PC-9 (cell line): ENCODE measurements around the gene RAPGEF6. TPM values are rescaled to one million over a fixed set of nuclear protein-coding genes. Genes with fewer than 3 reads are reported as not detected.

Source experiments
- BruUV-seq: library from RNA; stranded (reverse); fragments of 400-500 nt; replicated peaks from 2 replicates; lab custom pipeline; 2021; lab: Mats Ljungman, UMichigan
- CTCF ChIA-PET: fragments of 300-600 bp; sonication (Branson Sonifier 250); formaldehyde crosslinking; loops from one replicate; lab custom pipeline; 2022; ENCODE audit warnings: antibody characterized with exemption; lab: Charles Lee
- POLR2A ChIA-PET: fragments of 300-600 bp; sonication (Branson Sonifier 250); formaldehyde crosslinking; loops from one replicate; lab custom pipeline; 2022; ENCODE audit warnings: antibody characterized with exemption; ENCODE audit not compliant: unreplicated experiment; lab: Charles Lee
- DNase-seq, 2 experiments: peaks; one replicate each; pipeline versions ENCODE4 v3.0.0 to v3.0.0-alpha.2; 2015 to 2022; ENCODE audit warnings: mixed read lengths in 1 of 2
- H2AFZ ChIP-seq: fragments of 200-600 bp; sonication (generic); 2 replicates; pipeline ENCODE4 v1.8.1; 2017; ENCODE audit warnings: antibody characterized with exemption
- H3F3A ChIP-seq: fragments of 200-600 bp; sonication (generic); 2 replicates; pipeline ENCODE4 v1.8.1; 2017; ENCODE audit warnings: antibody characterized with exemption, mild to moderate bottlenecking, low read depth; ENCODE audit not compliant: insufficient read depth
- H3K27ac ChIP-seq: fragments of 200-600 bp; sonication (generic); 2 replicates; pipeline ENCODE4 v1.6.1; 2016; ENCODE audit warnings: mixed run types
- H3K27me3 ChIP-seq: fragments of 200-600 bp; sonication (generic); 2 replicates; pipeline ENCODE4 v1.6.1; 2016; ENCODE audit warnings: low read depth, mixed run types; ENCODE audit not compliant: insufficient read depth
- H3K36me3 ChIP-seq: fragments of 200-600 bp; sonication (generic); 2 replicates; pipeline ENCODE4 v1.6.1; 2016; ENCODE audit warnings: low read depth, mixed run types
- H3K4me1 ChIP-seq: fragments of 200-600 bp; sonication (generic); replicated peaks from 2 replicates; pipeline ENCODE4 v1.6.1; 2016; ENCODE audit warnings: mixed run types; ENCODE audit not compliant: insufficient read depth
- H3K4me2 ChIP-seq: fragments of 200-600 bp; sonication (generic); 2 replicates; pipeline ENCODE4 v1.6.1; 2017; ENCODE audit warnings: mixed run types
- H3K4me3 ChIP-seq: fragments of 200-600 bp; sonication (generic); 2 replicates; pipeline ENCODE4 v1.6.1; 2016; ENCODE audit warnings: mixed run types
- H3K79me2 ChIP-seq: fragments of 200-600 bp; sonication (generic); 2 replicates; pipeline ENCODE4 v1.6.1; 2017; ENCODE audit warnings: low read depth, mixed run types
- H3K9me2 ChIP-seq: fragments of 200-600 bp; sonication (generic); 2 replicates; pipeline ENCODE4 v1.8.1; 2017; ENCODE audit warnings: mild to moderate bottlenecking; ENCODE audit not compliant: insufficient read depth
- H3K9me3 ChIP-seq: fragments of 200-600 bp; sonication (generic); 2 replicates; pipeline ENCODE4 v1.8.1; 2016; ENCODE audit warnings: low read depth; ENCODE audit not compliant: insufficient read depth
- H4K20me1 ChIP-seq: fragments of 200-600 bp; sonication (generic); 2 replicates; pipeline ENCODE4 v1.8.1; 2017; ENCODE audit not compliant: insufficient read depth
- EZH2 ChIP-seq: fragments of 200-600 bp; sonication (generic); IDR thresholded peaks from 2 replicates; pipeline ENCODE4 v1.8.0; 2017; ENCODE audit warnings: antibody characterized with exemption, low read depth
- intact Hi-C: fragments of 100-400 bp; cut with micrococcal nuclease; formaldehyde crosslinking; loops from one replicate; pipeline ENCODE4 v1.10.0; 2022; ENCODE audit not compliant: unreplicated experiment
- total RNA-seq: library from RNA; stranded (reverse); gene quantifications from 2 replicates; pipeline ENCODE4 v1.2.3, GENCODE V29; 2021
- TF ChIP-seq, protein P1 (sequence below): fragments of 200-600 bp; sonication (generic); conservative IDR thresholded peaks from 2 replicates; pipeline ENCODE4 v1.6.1; 2017; ENCODE audit warnings: mixed run types, antibody characterized with exemption, mild to moderate bottlenecking, moderate library complexity

Gene RAPGEF6
- total RNA-seq, 1 experiment from 2014 or later = 17.1 TPM

GRCh38 chr5:131513780-131514179 lies 121.2 kb downstream of the RAPGEF6 start:
- Histone ChIP-seq H3K9me2 (no peaks in the 10 kb centered on the region), H3K27ac (no peak overlapping the region), H3K79me2 (no peaks in the 10 kb centered on the region), H3K4me3 (no peak overlapping the region), H4K20me1 (no peaks in the 10 kb centered on the region), H3K27me3 (no peaks in the 10 kb centered on the region), H3F3A (no peaks in the 10 kb centered on the region), H2AFZ (no peak overlapping the region), H3K4me2 (no peak overlapping the region), H3K4me1 (no peaks in the 10 kb centered on the region), H3K36me3 (no peaks in the 10 kb centered on the region), H3K9me3 (no peaks in the 10 kb centered on the region)
- POLR2A ChIA-PET = no interaction called here
- intact Hi-C loops = no loop called here
- TF ChIP-seq, protein P1, sequence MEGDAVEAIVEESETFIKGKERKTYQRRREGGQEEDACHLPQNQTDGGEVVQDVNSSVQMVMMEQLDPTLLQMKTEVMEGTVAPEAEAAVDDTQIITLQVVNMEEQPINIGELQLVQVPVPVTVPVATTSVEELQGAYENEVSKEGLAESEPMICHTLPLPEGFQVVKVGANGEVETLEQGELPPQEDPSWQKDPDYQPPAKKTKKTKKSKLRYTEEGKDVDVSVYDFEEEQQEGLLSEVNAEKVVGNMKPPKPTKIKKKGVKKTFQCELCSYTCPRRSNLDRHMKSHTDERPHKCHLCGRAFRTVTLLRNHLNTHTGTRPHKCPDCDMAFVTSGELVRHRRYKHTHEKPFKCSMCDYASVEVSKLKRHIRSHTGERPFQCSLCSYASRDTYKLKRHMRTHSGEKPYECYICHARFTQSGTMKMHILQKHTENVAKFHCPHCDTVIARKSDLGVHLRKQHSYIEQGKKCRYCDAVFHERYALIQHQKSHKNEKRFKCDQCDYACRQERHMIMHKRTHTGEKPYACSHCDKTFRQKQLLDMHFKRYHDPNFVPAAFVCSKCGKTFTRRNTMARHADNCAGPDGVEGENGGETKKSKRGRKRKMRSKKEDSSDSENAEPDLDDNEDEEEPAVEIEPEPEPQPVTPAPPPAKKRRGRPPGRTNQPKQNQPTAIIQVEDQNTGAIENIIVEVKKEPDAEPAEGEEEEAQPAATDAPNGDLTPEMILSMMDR = no peak
- no peak for TF ChIP-seq EZH2
- CTCF ChIA-PET = no interaction called here
- BruUV-seq = no TSS peak
- no peak for DNase-seq

- no peak overlapping the region for H3K27ac ChIP-seq
- H3F3A ChIP-seq = no peaks in the 10 kb centered on the region
- H3K79me2 ChIP-seq = no peaks in the 10 kb centered on the region
- H3K9me2 ChIP-seq = no peaks in the 10 kb centered on the region
- no peak for TF ChIP-seq EZH2
- TF ChIP-seq, protein P1 = no peak
- H2AFZ ChIP-seq = no peak overlapping the region
- no TSS peak for BruUV-seq
- H3K9me3 ChIP-seq = no peaks in the 10 kb centered on the region
- DNase-seq = no peak
- H3K27me3 ChIP-seq = no peaks in the 10 kb centered on the region
- no peak overlapping the region for H3K4me2 ChIP-seq
- intact Hi-C loops = no loop called here
- H3K36me3 ChIP-seq = no peaks in the 10 kb centered on the region
- H3K4me1 ChIP-seq = no peaks in the 10 kb centered on the region
- ChIA-PET CTCF (no interaction called here), POLR2A (no interaction called here)
- H4K20me1 ChIP-seq = no peaks in the 10 kb centered on the region
- H3K4me3 ChIP-seq = no peak overlapping the region
Measured at GRCh38 chr5:131511934-131512333, 123.1 kb downstream of the RAPGEF6 start.

DNA sequence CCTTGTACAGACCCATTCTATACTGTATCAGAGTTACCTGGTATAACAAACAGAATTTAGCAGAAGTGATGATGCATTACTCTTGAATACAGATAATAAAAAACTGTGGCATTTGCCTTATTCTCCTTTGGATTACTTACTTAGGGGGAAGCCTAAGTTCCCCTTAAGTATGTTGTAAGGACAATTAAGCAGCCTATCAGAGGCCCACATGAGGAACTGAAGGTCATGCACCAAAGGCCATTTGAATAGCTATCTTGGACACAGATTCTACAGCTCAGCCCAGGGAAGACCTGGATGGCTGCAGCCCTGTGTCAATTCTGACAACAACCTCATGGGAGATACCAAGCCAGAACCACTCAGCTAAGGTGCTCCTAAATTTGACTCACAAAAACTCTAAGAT lies 125.2 kb downstream of the RAPGEF6 start:
- POLR2A ChIA-PET = no interaction called here
- no peaks in the 10 kb centered on the region for H3K9me2 ChIP-seq
- intact Hi-C loops = no loop called here
- no peak for TF ChIP-seq EZH2
- TF ChIP-seq, protein P1 = no peak
- CTCF ChIA-PET = interaction anchor here (0.7 kb wide), 1 partner anchor 79 kb away, joined by 3 read pairs; no protein-coding TSS in a partner anchor
- H3K36me3 ChIP-seq = no peaks in the 10 kb centered on the region
- no peak overlapping the region for H3K4me2 ChIP-seq
- H3F3A ChIP-seq = no peaks in the 10 kb centered on the region
- H4K20me1 ChIP-seq = no peaks in the 10 kb centered on the region
- no peaks in the 10 kb centered on the region for H3K4me1 ChIP-seq
- DNase-seq = no peak
- no peaks in the 10 kb centered on the region for H3K9me3 ChIP-seq
- no peak overlapping the region for H3K27ac ChIP-seq
- H2AFZ ChIP-seq = no peak overlapping the region
- H3K27me3 ChIP-seq = no peaks in the 10 kb centered on the region
- no peaks in the 10 kb centered on the region for H3K79me2 ChIP-seq
- H3K4me3 ChIP-seq = no peak overlapping the region
- BruUV-seq = no TSS peak
